Trophoblast cell (in vitro differentiated cells and primary cell): ENCODE data around the gene SNRNP40.

ENCODE experiments used
- DNase-seq, 2 donors: peaks; one replicate each; pipeline ENCODE4 v3.0.0-alpha.2; 2016
- H2AFZ ChIP-seq: 2 replicates; pipeline ENCODE4 v1.6.1; 2013; ENCODE audit warnings: low read length, moderate library complexity, mild to moderate bottlenecking; ENCODE audit not compliant: insufficient read depth, poor library complexity
- H2AK5ac ChIP-seq: 2 replicates; pipeline ENCODE4 v1.6.1; 2013; ENCODE audit warnings: mild to moderate bottlenecking, low read length
- H2BK120ac ChIP-seq: 2 replicates; pipeline ENCODE4 v1.6.1; 2013; ENCODE audit warnings: low read length, mild to moderate bottlenecking, moderate library complexity; ENCODE audit not compliant: insufficient read depth, poor library complexity
- H2BK12ac ChIP-seq: 2 replicates; pipeline ENCODE4 v1.6.1; 2013; ENCODE audit warnings: mild to moderate bottlenecking, low read length, moderate library complexity
- H2BK5ac ChIP-seq: 2 replicates; pipeline ENCODE4 v1.6.1; 2013; ENCODE audit warnings: low read length, low read depth, moderate library complexity, mild to moderate bottlenecking; ENCODE audit not compliant: poor library complexity
- H3K14ac ChIP-seq: 2 replicates; pipeline ENCODE4 v1.6.1; 2013; ENCODE audit warnings: mild to moderate bottlenecking, low read length
- H3K18ac ChIP-seq: 2 replicates; pipeline ENCODE4 v1.6.1; 2013; ENCODE audit warnings: mild to moderate bottlenecking, low read length
- H3K23ac ChIP-seq: 2 replicates; pipeline ENCODE4 v1.6.1; 2013; ENCODE audit warnings: low read length
- H3K27ac ChIP-seq: 2 replicates; pipeline ENCODE4 v1.5.1; 2013; ENCODE audit warnings: low read depth, mild to moderate bottlenecking, inconsistent platforms, low read length, moderate library complexity
- H3K27me3 ChIP-seq: 2 replicates; pipeline ENCODE4 v1.6.1; 2013; ENCODE audit warnings: inconsistent platforms, mild to moderate bottlenecking, low read length, moderate library complexity; ENCODE audit not compliant: insufficient read depth
- H3K36me3 ChIP-seq, 2 experiments: 1 replicate in 1 of 2; 2 replicates in 1 of 2; pipeline ENCODE4 v1.6.1; 2013; ENCODE audit warnings: low read length in 2 of 2, mild to moderate bottlenecking in 2 of 2, moderate library complexity in 1 of 2; ENCODE audit not compliant: insufficient read depth in 2 of 2, control insufficient read depth in 1 of 2
- H3K4ac ChIP-seq: 2 replicates; pipeline ENCODE4 v1.6.1; 2013; ENCODE audit warnings: low read depth, mild to moderate bottlenecking, low read length, moderate library complexity
- H3K4me1 ChIP-seq, 2 experiments: 1 replicate in 1 of 2; 2 replicates in 1 of 2; pipeline ENCODE4 v1.6.1; 2013; ENCODE audit warnings: low read length in 2 of 2, mild to moderate bottlenecking in 2 of 2, moderate library complexity in 1 of 2; ENCODE audit not compliant: insufficient read depth in 2 of 2, control insufficient read depth in 1 of 2
- H3K4me2 ChIP-seq: 2 replicates; pipeline ENCODE4 v1.6.1; 2013; ENCODE audit warnings: inconsistent platforms, mild to moderate bottlenecking, low read length, moderate library complexity
- H3K4me3 ChIP-seq: 2 replicates; pipeline ENCODE4 v1.5.1; 2013; ENCODE audit warnings: mild to moderate bottlenecking, low read depth, low read length, inconsistent platforms
- H3K79me1 ChIP-seq: one replicate; pipeline ENCODE4 v1.6.1; 2013; ENCODE audit warnings: low read length
- H3K79me2 ChIP-seq: 2 replicates; pipeline ENCODE4 v1.6.1; 2013; ENCODE audit warnings: low read length, mild to moderate bottlenecking; ENCODE audit not compliant: control insufficient read depth, insufficient read depth, poor library complexity
- H3K9ac ChIP-seq: 2 replicates; pipeline ENCODE4 v1.6.1; 2013; ENCODE audit warnings: mild to moderate bottlenecking, low read length
- H3K9me3 ChIP-seq: 2 replicates; pipeline ENCODE4 v1.6.1; 2013; ENCODE audit warnings: low read depth, mild to moderate bottlenecking, control low read depth, inconsistent platforms, low read length; ENCODE audit not compliant: insufficient read depth
- H4K12ac ChIP-seq: 2 replicates; pipeline ENCODE4 v1.6.1; 2013; ENCODE audit warnings: low read depth, mild to moderate bottlenecking, low read length, moderate library complexity
- H4K8ac ChIP-seq: 2 replicates; pipeline ENCODE4 v1.6.1; 2013; ENCODE audit warnings: low read depth, mild to moderate bottlenecking, low read length, moderate library complexity
- H4K91ac ChIP-seq: one replicate; pipeline ENCODE4 v1.6.1; 2013; ENCODE audit warnings: low read depth, mild to moderate bottlenecking, low read length, moderate library complexity
- WGBS: extraction: QIAGEN DNeasy Blood & Tissue Kit; methylation state at CpG from one replicate; pipeline ENCODE4 v1.1.7; 2013; ENCODE audit warnings: missing lambda C conversion rate; ENCODE audit not compliant: insufficient read length, insufficient coverage; ENCODE audit errors: extremely low coverage; 5-methylcytosine and 5-hydroxymethylcytosine counted together

SNRNP40 gene

GRCh38 chr1:31249854-31250253 is 46.7 kb downstream of the SNRNP40 start:
- H2BK12ac ChIP-seq, result no peak overlapping the region
- no CpG with 5 or more reads among the region's 3 CpGs for WGBS
- no peak for DNase-seq
- no peaks in the 10 kb centered on the region for H3K79me2 ChIP-seq
- no peak overlapping the region for H3K9ac ChIP-seq
- H2BK120ac ChIP-seq, result no peak overlapping the region
- no peak overlapping the region for H2BK5ac ChIP-seq
- no peak overlapping the region for H3K23ac ChIP-seq
- H3K27ac ChIP-seq, result no peak overlapping the region
- no peak overlapping the region for H2AK5ac ChIP-seq
- no peaks in the 10 kb centered on the region for H3K9me3 ChIP-seq
- no peak overlapping the region for H3K4me3 ChIP-seq
- no peak overlapping the region for H3K4ac ChIP-seq
- H3K4me2 ChIP-seq, result no peak overlapping the region
- no peak overlapping the region for H3K18ac ChIP-seq
- H4K8ac ChIP-seq, result no peak overlapping the region
- no peak overlapping the region for H4K91ac ChIP-seq
- no peaks in the 10 kb centered on the region for H3K27me3 ChIP-seq
- no peaks in the 10 kb centered on the region for H3K79me1 ChIP-seq
- no peaks in the 10 kb centered on the region for H3K4me1 ChIP-seq
- no peak overlapping the region for H4K12ac ChIP-seq
- H2AFZ ChIP-seq, result no peak overlapping the region
- H3K36me3 ChIP-seq, result no peaks in the 10 kb centered on the region
- H3K14ac ChIP-seq, result no peak overlapping the region

GRCh38 chr1:31248276-31248675 is 48.3 kb downstream of the SNRNP40 start:
- H3K4ac ChIP-seq, result no peak overlapping the region
- H2BK120ac ChIP-seq, result no peak overlapping the region
- peaks cover 3 to 7% of the 10 kb centered on the region in 2 experiments for H3K4me1 ChIP-seq
- H3K9ac ChIP-seq, result no peak overlapping the region
- H2AFZ ChIP-seq, result no peak overlapping the region
- H2AK5ac ChIP-seq, result no peak overlapping the region
- no peaks in the 10 kb centered on the region for H3K27me3 ChIP-seq
- WGBS, result no CpG with 5 or more reads among the region's 4 CpGs
- H4K91ac ChIP-seq, result no peak overlapping the region
- H3K79me2 ChIP-seq, result no peaks in the 10 kb centered on the region
- H3K79me1 ChIP-seq, result no peaks in the 10 kb centered on the region
- H4K8ac ChIP-seq, result no peak overlapping the region
- no peak overlapping the region for H3K14ac ChIP-seq
- H3K18ac ChIP-seq, result no peak overlapping the region
- no peak overlapping the region for H3K4me2 ChIP-seq
- H2BK5ac ChIP-seq, result no peak overlapping the region
- no peak overlapping the region for H4K12ac ChIP-seq
- H3K9me3 ChIP-seq, result no peaks in the 10 kb centered on the region
- no peaks in the 10 kb centered on the region for H3K36me3 ChIP-seq
- no peak overlapping the region for H3K23ac ChIP-seq
- no peak overlapping the region for H3K27ac ChIP-seq
- DNase-seq, result no peak
- no peak overlapping the region for H3K4me3 ChIP-seq
- no peak overlapping the region for H2BK12ac ChIP-seq

- no peak overlapping the region for H2BK5ac ChIP-seq
- H3K36me3 ChIP-seq, result no peaks in the 10 kb centered on the region
- no peak overlapping the region for H4K12ac ChIP-seq
- H4K91ac ChIP-seq, result no peak overlapping the region
- H3K4ac ChIP-seq, result no peak overlapping the region
- no peak overlapping the region for H2AFZ ChIP-seq
- no peaks in the 10 kb centered on the region for H3K79me1 ChIP-seq
- no peak overlapping the region for H3K27ac ChIP-seq
- H3K14ac ChIP-seq, result no peak overlapping the region
- no peak overlapping the region for H4K8ac ChIP-seq
- no peak overlapping the region for H3K4me3 ChIP-seq
- no peak overlapping the region for H2AK5ac ChIP-seq
- no peak overlapping the region for H3K23ac ChIP-seq
- H3K9ac ChIP-seq, result no peak overlapping the region
- H2BK12ac ChIP-seq, result no peak overlapping the region
- no CpG with 5 or more reads among the region's 4 CpGs for WGBS
- H3K9me3 ChIP-seq, result no peaks in the 10 kb centered on the region
- H3K27me3 ChIP-seq, result peaks cover 9% of the 10 kb centered on the region
- peaks cover 3 to 10% of the 10 kb centered on the region in 2 experiments for H3K4me1 ChIP-seq
- DNase-seq, result no peak
- H3K18ac ChIP-seq, result no peak overlapping the region
- no peaks in the 10 kb centered on the region for H3K79me2 ChIP-seq
- no peak overlapping the region for H2BK120ac ChIP-seq
- H3K4me2 ChIP-seq, result no peak overlapping the region
Observed at GRCh38 chr1:31244326-31244725, 52.3 kb downstream of the SNRNP40 start.

- DNase-seq, result no peak
- H3K27me3 ChIP-seq, result peaks cover 15% of the 10 kb centered on the region
- no peaks in the 10 kb centered on the region for H3K79me1 ChIP-seq
- no peak overlapping the region for H4K8ac ChIP-seq
- H3K18ac ChIP-seq, result no peak overlapping the region
- no peak overlapping the region for H4K91ac ChIP-seq
- H3K27ac ChIP-seq, result no peak overlapping the region
- no peak overlapping the region for H2AK5ac ChIP-seq
- no peak overlapping the region for H2AFZ ChIP-seq
- H3K9ac ChIP-seq, result no peak overlapping the region
- H3K9me3 ChIP-seq, result no peaks in the 10 kb centered on the region
- H3K36me3 ChIP-seq, result no peaks in the 10 kb centered on the region
- H3K23ac ChIP-seq, result no peak overlapping the region
- no peak overlapping the region for H3K4me3 ChIP-seq
- no peak overlapping the region for H2BK5ac ChIP-seq
- no peak overlapping the region for H2BK12ac ChIP-seq
- no peak overlapping the region for H2BK120ac ChIP-seq
- H3K14ac ChIP-seq, result no peak overlapping the region
- H3K4me1 ChIP-seq, result peaks cover 3 to 13% of the 10 kb centered on the region in 2 experiments
- H3K4me2 ChIP-seq, result no peak overlapping the region
- H3K79me2 ChIP-seq, result no peaks in the 10 kb centered on the region
- no peak overlapping the region for H4K12ac ChIP-seq
- H3K4ac ChIP-seq, result no peak overlapping the region
- WGBS, result no CpG with 5 or more reads among the region's 10 CpGs
Observed at GRCh38 chr1:31243501-31244286, 52.9 kb downstream of the SNRNP40 start.
